ENCODE data around the gene OR51G1. TPM values are rescaled to one million over a fixed set of nuclear protein-coding genes. Genes with fewer than 3 reads are reported as not detected.

The OR51G1 gene
- total RNA-seq, 1 experiment from 2014 or later = not detected

DNA sequence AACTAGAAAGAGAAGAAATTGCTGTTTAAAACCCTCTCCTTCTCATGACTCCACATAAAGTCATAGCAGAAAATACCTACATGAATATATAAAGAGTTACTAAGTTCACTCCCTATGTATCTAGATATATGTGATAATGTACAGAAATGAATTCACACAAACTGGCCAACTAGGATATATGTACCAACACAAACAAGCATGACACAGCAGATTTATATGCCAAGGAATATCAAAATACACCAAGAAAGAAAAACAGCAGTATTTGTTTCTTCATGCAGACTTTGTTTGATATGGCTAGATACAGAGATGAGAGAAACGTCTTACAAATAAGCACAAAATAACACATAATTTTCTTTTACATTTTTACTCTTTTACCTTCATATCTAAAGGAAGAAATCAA lies 1.8 kb downstream of the OR51G1 start:
- Histone ChIP-seq H3K4me3 (replicated peaks in 1 of 2; ENCODE audit: low read depth in 1 of 2, low read length in 2 of 2) (no peak overlapping the region), H2AFZ (ENCODE audit: low read depth, low read length, poor library complexity, severe bottlenecking) (no peak overlapping the region), H3K9me2 (ENCODE audit: insufficient read depth) (no peaks in the 10 kb centered on the region), H3K4me1 (ENCODE audit: control insufficient read depth in 1 of 2, insufficient read depth in 2 of 2, low read length in 2 of 2) (no peaks in the 10 kb centered on the region), H3K9me3 (ENCODE audit: control insufficient read depth in 1 of 2, insufficient read depth in 1 of 2, low read depth in 1 of 2, low read length in 2 of 2) (no peaks in the 10 kb centered on the region), H3K27ac (ENCODE audit: low read depth, low read length) (no peak overlapping the region), H3K27me3 (ENCODE audit: insufficient read depth, low read length) (peaks cover 23% of the 10 kb centered on the region), H3K4me2 (ENCODE audit: low read length) (no peak overlapping the region), H3K36me3 (ENCODE audit: control insufficient read depth in 1 of 2, insufficient read depth in 2 of 2, low read length in 2 of 2) (no peaks in the 10 kb centered on the region), H3K9ac (ENCODE audit: low read length) (no peak overlapping the region), H3K79me2 (ENCODE audit: insufficient read depth, low read length) (no peaks in the 10 kb centered on the region), H4K20me1 (ENCODE audit: insufficient read depth) (no peaks in the 10 kb centered on the region)
- DNase-seq (ENCODE audit: low read depth, low spot score) (no peak), ATAC-seq (no peak)
- BruUV-seq (replicated peaks) = no TSS peak
- POLR2A ChIA-PET = no interaction called here
- RAD21 ChIA-PET (ENCODE audit: low non-redundant PET in 1 of 2, low total read pairs in 2 of 2, uncharacterized antibody in 2 of 2, unreplicated experiment in 2 of 2) = no interaction called here
- CTCF ChIA-PET = no interaction called here
- intact Hi-C loops (cut with micrococcal nuclease) = no loop called here
- TF ChIP-seq TCF7L2 (IDR thresholded peaks at IDR 0.05; ENCODE audit: borderline replicate concordance, extremely low read depth, insufficient read depth, insufficient read length) (no peak), SRF (IDR thresholded peaks at IDR 0.05; ENCODE audit: low read depth) (no peak), CEBPB (IDR thresholded peaks at IDR 0.05; ENCODE audit: low read depth) (no peak), CBX3 (IDR thresholded peaks at IDR 0.05; ENCODE audit: low read depth) (no peak), ELF1 (IDR thresholded peaks at IDR 0.05; ENCODE audit: borderline replicate concordance, low read depth) (no peak), YY1 (IDR thresholded peaks at IDR 0.05; ENCODE audit: extremely low read depth, insufficient replicate concordance, low read depth, low read length) (no peak), EZH2phosphoT487 (IDR thresholded peaks at IDR 0.05; ENCODE audit: borderline replicate concordance) (no peak), ZNF274 (IDR thresholded peaks at IDR 0.05; ENCODE audit: low read depth, low read length) (no peak), POLR2AphosphoS5 (IDR thresholded peaks at IDR 0.05; ENCODE audit: low read depth, low read length) (no peak), RAD21 (IDR thresholded peaks at IDR 0.05; ENCODE audit: low read depth) (no peak), EGR1 (IDR thresholded peaks at IDR 0.05; ENCODE audit: low read depth) (no peak)
- TF ChIP-seq, protein P1, sequence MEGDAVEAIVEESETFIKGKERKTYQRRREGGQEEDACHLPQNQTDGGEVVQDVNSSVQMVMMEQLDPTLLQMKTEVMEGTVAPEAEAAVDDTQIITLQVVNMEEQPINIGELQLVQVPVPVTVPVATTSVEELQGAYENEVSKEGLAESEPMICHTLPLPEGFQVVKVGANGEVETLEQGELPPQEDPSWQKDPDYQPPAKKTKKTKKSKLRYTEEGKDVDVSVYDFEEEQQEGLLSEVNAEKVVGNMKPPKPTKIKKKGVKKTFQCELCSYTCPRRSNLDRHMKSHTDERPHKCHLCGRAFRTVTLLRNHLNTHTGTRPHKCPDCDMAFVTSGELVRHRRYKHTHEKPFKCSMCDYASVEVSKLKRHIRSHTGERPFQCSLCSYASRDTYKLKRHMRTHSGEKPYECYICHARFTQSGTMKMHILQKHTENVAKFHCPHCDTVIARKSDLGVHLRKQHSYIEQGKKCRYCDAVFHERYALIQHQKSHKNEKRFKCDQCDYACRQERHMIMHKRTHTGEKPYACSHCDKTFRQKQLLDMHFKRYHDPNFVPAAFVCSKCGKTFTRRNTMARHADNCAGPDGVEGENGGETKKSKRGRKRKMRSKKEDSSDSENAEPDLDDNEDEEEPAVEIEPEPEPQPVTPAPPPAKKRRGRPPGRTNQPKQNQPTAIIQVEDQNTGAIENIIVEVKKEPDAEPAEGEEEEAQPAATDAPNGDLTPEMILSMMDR (IDR thresholded peaks at IDR 0.05 in 2 of 3, conservative IDR thresholded peaks at IDR 0.05 in 1 of 3; ENCODE audit: borderline replicate concordance in 1 of 3, insufficient read depth in 1 of 3, low read depth in 2 of 3, low read length in 2 of 3) = no peak

Data from HCT116 (cell line).